SK-N-SH treated with all-trans-retinoic acid at 6 μM for 48 hours (cell line): ENCODE data around the gene TMEM187.

ENCODE experiments used
- CSDC2 ChIP-seq: fragments of 250-450 bp; sonication (Bioruptor Pico); IDR thresholded peaks from 2 replicates; pipeline ENCODE4 v1.5.0; 2020; ENCODE audit warnings: mild to moderate bottlenecking, moderate library complexity
- ESRRG ChIP-seq: fragments of 250-450 bp; sonication (Bioruptor Pico); IDR thresholded peaks from 2 replicates; pipeline ENCODE4 v1.6.1; 2021; ENCODE audit warnings: mild to moderate bottlenecking
- GLIS3 ChIP-seq: fragments of 250-450 bp; sonication (Bioruptor Pico); IDR thresholded peaks from 2 replicates; pipeline ENCODE4 v1.5.0; 2020; ENCODE audit warnings: mild to moderate bottlenecking, moderate library complexity
- RARB ChIP-seq: fragments of 250-450 bp; sonication (Bioruptor Pico); IDR thresholded peaks from 2 replicates; pipeline ENCODE4 v1.8.0; 2021; ENCODE audit warnings: mild to moderate bottlenecking, moderate library complexity
- SNAI2 ChIP-seq: fragments of 250-450 bp; sonication (Bioruptor Pico); IDR thresholded peaks from 2 replicates; pipeline ENCODE4 v1.5.0; 2020; ENCODE audit warnings: mild to moderate bottlenecking, moderate library complexity
- TCF4 ChIP-seq: fragments of 250-450 bp; sonication (Bioruptor Pico); IDR thresholded peaks from 2 replicates; pipeline ENCODE4 v1.8.0; 2021; ENCODE audit warnings: mild to moderate bottlenecking, moderate library complexity, borderline replicate concordance
- ZFP3 ChIP-seq: fragments of 250-450 bp; sonication (Bioruptor Pico); IDR thresholded peaks from 2 replicates; pipeline ENCODE4 v1.5.0; 2020; ENCODE audit warnings: mild to moderate bottlenecking, moderate library complexity
- ZNF565 ChIP-seq: fragments of 450-650 bp; formaldehyde crosslinking; conservative IDR thresholded peaks from 2 replicates; pipeline ENCODE4 v1.5.0; 2020; ENCODE audit warnings: low read depth, mild to moderate bottlenecking, moderate library complexity
- ZNF70 ChIP-seq: fragments of 450-650 bp; formaldehyde crosslinking; IDR thresholded peaks from 2 replicates; pipeline ENCODE4 v1.5.0; 2020; ENCODE audit warnings: mild to moderate bottlenecking, moderate library complexity
- TF ChIP-seq, protein P1 (sequence below): fragments of 250-450 bp; sonication (Bioruptor Pico); IDR thresholded peaks from 2 replicates; pipeline ENCODE4 v1.8.0; 2020; ENCODE audit warnings: mild to moderate bottlenecking, moderate library complexity, borderline replicate concordance
- TF ChIP-seq, protein P2 (sequence below): fragments of 250-450 bp; sonication (Bioruptor Pico); IDR thresholded peaks from 2 replicates; pipeline ENCODE4 v1.5.1; 2020; ENCODE audit warnings: low read depth, mild to moderate bottlenecking, moderate library complexity
- TF ChIP-seq, protein P3 (sequence below): fragments of 250-450 bp; sonication (Bioruptor Pico); IDR thresholded peaks from 2 replicates; pipeline ENCODE4 v1.5.1; 2021; ENCODE audit warnings: mild to moderate bottlenecking, moderate library complexity
- TF ChIP-seq, protein P4 (sequence below): fragments of 250-450 bp; sonication (Bioruptor Pico); IDR thresholded peaks from 2 replicates; pipeline ENCODE4 v1.8.0; 2021; ENCODE audit warnings: low read depth, mild to moderate bottlenecking, moderate library complexity, borderline replicate concordance

DNA sequence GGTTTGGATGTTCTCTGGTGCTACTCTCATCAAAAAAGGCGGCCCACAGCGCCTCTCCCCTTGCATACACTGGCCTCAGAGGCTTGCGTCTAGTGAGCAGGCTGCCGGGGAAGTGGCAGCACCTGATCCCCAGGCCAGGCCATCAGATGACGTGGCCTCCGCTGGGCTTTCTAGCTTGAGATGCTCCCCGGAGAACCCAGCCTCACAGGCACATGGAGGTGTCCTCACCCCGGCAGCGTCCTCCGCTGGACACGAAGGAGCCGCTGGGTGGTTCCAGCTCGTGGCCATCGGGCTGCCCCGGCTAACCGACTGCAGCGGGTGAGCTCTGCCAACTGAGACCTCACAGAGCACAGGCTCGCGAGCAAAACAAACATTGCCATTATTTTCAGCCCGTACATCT lies 34.4 kb downstream of the TMEM187 start:
- TF ChIP-seq ZFP3 (no peak), TCF4 (CRISPR knock-in tag) (no peak), SNAI2 (CRISPR knock-in tag) (no peak), ZNF70 (CRISPR knock-in tag) (no peak), GLIS3 (CRISPR knock-in tag) (no peak), ESRRG (CRISPR knock-in tag) (no peak), RARB (CRISPR knock-in tag) (no peak), CSDC2 (CRISPR knock-in tag) (no peak), ZNF565 (CRISPR knock-in tag) (no peak)
- TF ChIP-seq, protein P1, sequence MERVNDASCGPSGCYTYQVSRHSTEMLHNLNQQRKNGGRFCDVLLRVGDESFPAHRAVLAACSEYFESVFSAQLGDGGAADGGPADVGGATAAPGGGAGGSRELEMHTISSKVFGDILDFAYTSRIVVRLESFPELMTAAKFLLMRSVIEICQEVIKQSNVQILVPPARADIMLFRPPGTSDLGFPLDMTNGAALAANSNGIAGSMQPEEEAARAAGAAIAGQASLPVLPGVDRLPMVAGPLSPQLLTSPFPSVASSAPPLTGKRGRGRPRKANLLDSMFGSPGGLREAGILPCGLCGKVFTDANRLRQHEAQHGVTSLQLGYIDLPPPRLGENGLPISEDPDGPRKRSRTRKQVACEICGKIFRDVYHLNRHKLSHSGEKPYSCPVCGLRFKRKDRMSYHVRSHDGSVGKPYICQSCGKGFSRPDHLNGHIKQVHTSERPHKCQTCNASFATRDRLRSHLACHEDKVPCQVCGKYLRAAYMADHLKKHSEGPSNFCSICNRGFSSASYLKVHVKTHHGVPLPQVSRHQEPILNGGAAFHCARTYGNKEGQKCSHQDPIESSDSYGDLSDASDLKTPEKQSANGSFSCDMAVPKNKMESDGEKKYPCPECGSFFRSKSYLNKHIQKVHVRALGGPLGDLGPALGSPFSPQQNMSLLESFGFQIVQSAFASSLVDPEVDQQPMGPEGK (CRISPR knock-in tag), result no peak
- TF ChIP-seq, protein P2, sequence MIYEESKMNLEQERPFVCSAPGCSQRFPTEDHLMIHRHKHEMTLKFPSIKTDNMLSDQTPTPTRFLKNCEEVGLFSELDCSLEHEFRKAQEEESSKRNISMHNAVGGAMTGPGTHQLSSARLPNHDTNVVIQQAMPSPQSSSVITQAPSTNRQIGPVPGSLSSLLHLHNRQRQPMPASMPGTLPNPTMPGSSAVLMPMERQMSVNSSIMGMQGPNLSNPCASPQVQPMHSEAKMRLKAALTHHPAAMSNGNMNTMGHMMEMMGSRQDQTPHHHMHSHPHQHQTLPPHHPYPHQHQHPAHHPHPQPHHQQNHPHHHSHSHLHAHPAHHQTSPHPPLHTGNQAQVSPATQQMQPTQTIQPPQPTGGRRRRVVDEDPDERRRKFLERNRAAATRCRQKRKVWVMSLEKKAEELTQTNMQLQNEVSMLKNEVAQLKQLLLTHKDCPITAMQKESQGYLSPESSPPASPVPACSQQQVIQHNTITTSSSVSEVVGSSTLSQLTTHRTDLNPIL, result no peak
- TF ChIP-seq, protein P3, sequence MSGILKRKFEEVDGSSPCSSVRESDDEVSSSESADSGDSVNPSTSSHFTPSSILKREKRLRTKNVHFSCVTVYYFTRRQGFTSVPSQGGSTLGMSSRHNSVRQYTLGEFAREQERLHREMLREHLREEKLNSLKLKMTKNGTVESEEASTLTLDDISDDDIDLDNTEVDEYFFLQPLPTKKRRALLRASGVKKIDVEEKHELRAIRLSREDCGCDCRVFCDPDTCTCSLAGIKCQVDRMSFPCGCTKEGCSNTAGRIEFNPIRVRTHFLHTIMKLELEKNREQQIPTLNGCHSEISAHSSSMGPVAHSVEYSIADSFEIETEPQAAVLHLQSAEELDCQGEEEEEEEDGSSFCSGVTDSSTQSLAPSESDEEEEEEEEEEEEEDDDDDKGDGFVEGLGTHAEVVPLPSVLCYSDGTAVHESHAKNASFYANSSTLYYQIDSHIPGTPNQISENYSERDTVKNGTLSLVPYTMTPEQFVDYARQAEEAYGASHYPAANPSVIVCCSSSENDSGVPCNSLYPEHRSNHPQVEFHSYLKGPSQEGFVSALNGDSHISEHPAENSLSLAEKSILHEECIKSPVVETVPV (CRISPR knock-in tag), result no peak
- TF ChIP-seq, protein P4, sequence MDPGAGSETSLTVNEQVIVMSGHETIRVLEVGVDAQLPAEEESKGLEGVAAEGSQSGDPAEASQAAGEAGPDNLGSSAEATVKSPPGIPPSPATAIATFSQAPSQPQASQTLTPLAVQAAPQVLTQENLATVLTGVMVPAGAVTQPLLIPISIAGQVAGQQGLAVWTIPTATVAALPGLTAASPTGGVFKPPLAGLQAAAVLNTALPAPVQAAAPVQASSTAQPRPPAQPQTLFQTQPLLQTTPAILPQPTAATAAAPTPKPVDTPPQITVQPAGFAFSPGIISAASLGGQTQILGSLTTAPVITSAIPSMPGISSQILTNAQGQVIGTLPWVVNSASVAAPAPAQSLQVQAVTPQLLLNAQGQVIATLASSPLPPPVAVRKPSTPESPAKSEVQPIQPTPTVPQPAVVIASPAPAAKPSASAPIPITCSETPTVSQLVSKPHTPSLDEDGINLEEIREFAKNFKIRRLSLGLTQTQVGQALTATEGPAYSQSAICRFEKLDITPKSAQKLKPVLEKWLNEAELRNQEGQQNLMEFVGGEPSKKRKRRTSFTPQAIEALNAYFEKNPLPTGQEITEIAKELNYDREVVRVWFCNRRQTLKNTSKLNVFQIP (CRISPR knock-in tag), result no peak
